ENCODE results near the gene P3H3.

Gene P3H3

GRCh38 chr12:6834254-6834653 lies 6.0 kb downstream of the P3H3 start:
- in situ Hi-C loops (cut with HindIII; ENCODE audit: low sequenced_read_pairs), result no loop called here
- no peak overlapping the region for H3K4me3 ChIP-seq (ENCODE audit: low read depth, low read length)
- DNase-seq (ENCODE audit: low read depth), result no peak
- TF ChIP-seq, protein P1, sequence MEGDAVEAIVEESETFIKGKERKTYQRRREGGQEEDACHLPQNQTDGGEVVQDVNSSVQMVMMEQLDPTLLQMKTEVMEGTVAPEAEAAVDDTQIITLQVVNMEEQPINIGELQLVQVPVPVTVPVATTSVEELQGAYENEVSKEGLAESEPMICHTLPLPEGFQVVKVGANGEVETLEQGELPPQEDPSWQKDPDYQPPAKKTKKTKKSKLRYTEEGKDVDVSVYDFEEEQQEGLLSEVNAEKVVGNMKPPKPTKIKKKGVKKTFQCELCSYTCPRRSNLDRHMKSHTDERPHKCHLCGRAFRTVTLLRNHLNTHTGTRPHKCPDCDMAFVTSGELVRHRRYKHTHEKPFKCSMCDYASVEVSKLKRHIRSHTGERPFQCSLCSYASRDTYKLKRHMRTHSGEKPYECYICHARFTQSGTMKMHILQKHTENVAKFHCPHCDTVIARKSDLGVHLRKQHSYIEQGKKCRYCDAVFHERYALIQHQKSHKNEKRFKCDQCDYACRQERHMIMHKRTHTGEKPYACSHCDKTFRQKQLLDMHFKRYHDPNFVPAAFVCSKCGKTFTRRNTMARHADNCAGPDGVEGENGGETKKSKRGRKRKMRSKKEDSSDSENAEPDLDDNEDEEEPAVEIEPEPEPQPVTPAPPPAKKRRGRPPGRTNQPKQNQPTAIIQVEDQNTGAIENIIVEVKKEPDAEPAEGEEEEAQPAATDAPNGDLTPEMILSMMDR (IDR thresholded peaks at IDR 0.05; ENCODE audit: low read depth, low read length, missing control alignments), result no peak

- TF ChIP-seq, protein P1 (IDR thresholded peaks at IDR 0.05; ENCODE audit: low read depth, low read length, missing control alignments), result no peak
- no peak overlapping the region for H3K4me3 ChIP-seq (ENCODE audit: low read depth, low read length)
- in situ Hi-C loops (cut with HindIII; ENCODE audit: low sequenced_read_pairs), result no loop called here
- no peak for DNase-seq (ENCODE audit: low read depth)
These were observed 6.7 kb downstream of the P3H3 start for GRCh38 chr12:6834873-6835272.

- no peak for DNase-seq (ENCODE audit: low read depth)
- in situ Hi-C loops (cut with HindIII; ENCODE audit: low sequenced_read_pairs), result no loop called here
- TF ChIP-seq, protein P1 (IDR thresholded peaks at IDR 0.05; ENCODE audit: low read depth, low read length, missing control alignments), result no peak
- no peak overlapping the region for H3K4me3 ChIP-seq (ENCODE audit: low read depth, low read length)
These were observed 8.6 kb downstream of the P3H3 start for GRCh38 chr12:6836851-6837250.

- in situ Hi-C loops (cut with HindIII; ENCODE audit: low sequenced_read_pairs), result no loop called here
- no peak for DNase-seq (ENCODE audit: low read depth)
- H3K4me3 ChIP-seq (ENCODE audit: low read depth, low read length), result no peak overlapping the region
- TF ChIP-seq, protein P1 (IDR thresholded peaks at IDR 0.05; ENCODE audit: low read depth, low read length, missing control alignments), result no peak
These were observed 9.3 kb downstream of the P3H3 start for GRCh38 chr12:6837370-6838060.

DNA sequence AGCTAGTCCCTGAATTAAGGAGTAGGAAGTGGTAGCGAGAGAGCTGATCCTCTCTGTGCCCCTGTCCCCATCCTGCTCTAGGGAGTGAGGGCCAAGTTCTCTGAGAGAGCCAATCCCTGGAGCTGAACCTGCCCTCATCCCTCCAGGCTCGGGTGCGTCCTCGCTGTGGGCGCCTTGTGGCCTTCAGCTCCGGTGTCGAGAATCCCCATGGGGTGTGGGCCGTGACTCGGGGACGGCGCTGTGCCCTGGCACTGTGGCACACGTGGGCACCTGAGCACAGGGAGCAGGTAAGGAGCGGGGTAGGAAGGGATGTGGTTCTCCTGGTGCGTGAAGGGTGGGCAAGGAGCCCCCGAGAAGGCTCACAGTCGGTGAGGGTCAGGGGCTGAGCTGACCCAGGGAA lies 10.6 kb downstream of the P3H3 start:
- DNase-seq (ENCODE audit: low read depth), result no peak
- H3K4me3 ChIP-seq (ENCODE audit: low read depth, low read length), result no peak overlapping the region
- in situ Hi-C loops (cut with HindIII; ENCODE audit: low sequenced_read_pairs), result no loop called here
- TF ChIP-seq, protein P1 (IDR thresholded peaks at IDR 0.05; ENCODE audit: low read depth, low read length, missing control alignments), result no peak

- in situ Hi-C loops (cut with HindIII; ENCODE audit: low sequenced_read_pairs), result no loop called here
- no peak for DNase-seq (ENCODE audit: low read depth)
- TF ChIP-seq, protein P1 (IDR thresholded peaks at IDR 0.05; ENCODE audit: low read depth, low read length, missing control alignments), result no peak
- no peak overlapping the region for H3K4me3 ChIP-seq (ENCODE audit: low read depth, low read length)
These were observed 11.4 kb downstream of the P3H3 start for GRCh38 chr12:6839482-6840201.

Measured in astrocyte of the cerebellum (primary cell).